ENCODE results near the gene NELFB.

NELFB gene

DNA sequence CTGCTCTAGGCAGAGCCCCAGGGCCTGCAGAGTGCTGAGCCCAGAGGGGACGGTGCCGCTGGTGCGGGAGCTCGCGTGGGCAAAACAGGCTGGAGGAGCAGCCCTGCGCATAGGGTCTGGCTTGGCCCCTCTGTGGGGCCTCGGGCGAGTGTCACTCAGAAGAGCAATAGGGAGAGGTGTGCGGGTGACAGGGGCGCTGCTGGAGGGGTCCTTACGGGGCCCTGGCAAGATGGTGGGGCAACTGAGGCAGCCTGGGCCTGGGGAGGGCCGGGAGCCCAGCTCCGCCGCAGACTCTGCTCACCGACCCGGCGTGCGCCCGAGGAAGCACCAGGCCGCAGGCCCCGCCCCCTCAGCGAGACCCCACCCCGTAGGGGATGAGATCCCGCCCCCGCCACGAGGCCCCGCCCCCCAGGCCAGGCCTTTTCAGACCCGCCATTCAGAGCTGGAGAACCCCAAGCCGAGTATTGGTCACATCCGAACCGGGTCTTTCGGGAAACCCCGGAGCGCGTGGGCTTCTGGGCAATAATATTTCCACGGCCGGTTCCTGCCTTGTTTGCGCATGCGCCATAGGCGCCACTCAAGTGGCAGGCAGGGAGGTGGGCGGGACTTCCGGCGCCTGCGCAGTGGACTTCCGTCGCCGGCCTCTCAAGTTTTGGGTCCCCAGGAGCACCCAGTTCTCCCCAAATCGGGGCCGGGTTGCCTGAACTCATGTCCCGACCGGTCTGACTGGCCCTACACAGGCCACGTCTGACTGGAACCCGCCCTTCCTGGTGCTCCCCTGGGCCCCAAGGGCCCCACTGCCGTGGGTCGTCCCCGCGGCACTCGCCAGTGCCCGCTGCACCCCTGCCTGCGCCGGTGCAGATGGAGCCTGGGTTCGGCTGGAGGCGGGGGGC lies 31.8 kb upstream of the NELFB start:
- peak; percentile 97 for DNase-seq (ENCODE audit: low read depth)
- H3K4me3 ChIP-seq (ENCODE audit: control insufficient read depth, low read depth, low read length) = peak overlapping the region; percentile 62
- no peak for TF ChIP-seq CTCF (conservative IDR thresholded peaks at IDR 0.05; ENCODE audit: control insufficient read depth, insufficient read depth, low read depth, low read length)

- DNase-seq (ENCODE audit: low read depth) = no peak
- H3K4me3 ChIP-seq (ENCODE audit: control insufficient read depth, low read depth, low read length) = peak within 1 kb of the TSS; percentile 62
- no peak for TF ChIP-seq CTCF (conservative IDR thresholded peaks at IDR 0.05; ENCODE audit: control insufficient read depth, insufficient read depth, low read depth, low read length)
Observed at GRCh38 chr9:137224830-137225694, 30.1 kb upstream of the NELFB start, which contains the start of gene CYSRT1. Gene CYSRT1 (plus strand): TSS chr9:137225174. CDS start chr9:137225622, 448 bp downstream.

- no peak overlapping the region for H3K4me3 ChIP-seq (ENCODE audit: control insufficient read depth, low read depth, low read length)
- DNase-seq (ENCODE audit: low read depth) = no peak
- TF ChIP-seq CTCF (conservative IDR thresholded peaks at IDR 0.05; ENCODE audit: control insufficient read depth, insufficient read depth, low read depth, low read length) = no peak
Observed at GRCh38 chr9:137225699-137226331, 29.3 kb upstream of the NELFB start.

DNA sequence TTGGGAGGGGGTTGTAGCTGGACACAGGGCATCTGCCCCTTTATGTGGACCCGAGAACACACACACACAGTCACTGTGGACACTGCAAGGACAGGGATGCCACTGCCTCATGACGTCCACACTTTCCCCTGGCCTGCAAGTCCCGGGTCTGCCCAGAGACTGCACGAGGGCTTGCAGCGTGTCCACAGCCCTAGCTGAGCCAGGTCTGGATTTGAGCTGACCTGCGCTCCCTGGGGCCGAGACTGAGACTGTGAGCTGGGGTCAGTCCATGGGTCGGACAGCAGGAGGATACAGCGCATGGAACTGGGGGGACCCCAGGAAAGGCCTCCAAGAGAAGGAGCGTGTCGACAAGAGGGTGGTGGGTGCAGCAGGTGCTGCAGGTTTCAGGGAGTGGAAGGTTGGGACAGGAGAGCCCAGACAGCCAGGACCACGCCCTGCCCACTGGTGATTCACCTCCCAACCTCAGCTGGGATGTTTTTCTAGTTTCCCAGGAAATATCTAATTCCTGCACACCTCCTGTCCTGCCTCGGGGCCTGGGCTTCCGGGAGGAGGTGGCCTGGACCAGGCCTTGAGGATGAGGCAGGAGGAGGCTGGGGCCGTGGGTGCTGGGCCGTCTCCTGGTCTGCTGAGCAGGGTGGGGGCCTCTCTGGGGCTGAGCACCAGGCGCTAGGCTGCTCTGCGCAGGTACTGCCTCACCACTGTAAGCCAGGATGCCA lies 28.6 kb upstream of the NELFB start:
- H3K4me3 ChIP-seq (ENCODE audit: control insufficient read depth, low read depth, low read length) = no peak overlapping the region
- TF ChIP-seq CTCF (conservative IDR thresholded peaks at IDR 0.05; ENCODE audit: control insufficient read depth, insufficient read depth, low read depth, low read length) = no peak
- no peak for DNase-seq (ENCODE audit: low read depth)

DNA sequence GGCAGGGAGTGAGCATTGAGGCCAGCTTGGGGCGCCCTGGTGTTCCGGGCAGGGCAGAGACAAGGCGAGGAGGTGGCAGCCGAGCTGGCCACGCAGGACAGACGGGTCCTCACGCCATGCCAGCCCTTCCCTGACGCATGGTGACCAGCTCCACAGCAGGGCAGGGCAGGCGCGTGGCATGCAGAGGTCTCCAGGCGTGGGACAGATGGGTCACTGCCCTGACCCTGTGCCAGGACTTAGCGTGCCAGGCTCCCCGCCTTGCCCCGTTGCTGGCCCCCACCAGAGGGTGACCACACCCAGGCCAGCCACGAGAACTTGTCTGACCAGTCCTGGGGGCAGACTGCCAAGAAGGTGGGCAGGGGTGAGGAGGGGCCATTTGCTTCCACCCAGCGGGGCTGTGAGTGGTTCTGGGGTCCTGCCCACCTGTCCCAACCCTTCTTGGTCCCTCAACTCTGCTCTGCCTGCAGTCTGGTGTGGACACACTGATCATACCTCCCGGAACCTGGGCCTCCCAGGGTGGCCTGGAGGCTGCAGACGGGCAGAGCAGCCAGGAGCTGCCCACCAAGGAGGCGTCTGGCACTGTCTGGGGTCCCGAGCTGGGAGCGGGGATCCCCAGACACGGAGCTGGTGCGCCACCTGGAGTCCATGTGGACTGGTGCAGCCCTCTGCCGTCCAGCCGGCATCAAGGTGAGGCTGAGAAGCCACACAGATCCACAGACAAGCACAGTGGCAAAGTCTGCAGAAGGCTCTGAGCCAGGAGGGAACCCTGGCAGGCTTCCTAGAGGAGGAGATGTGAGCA lies 27.9 kb upstream of the NELFB start, which contains the start of gene RNF224:
Gene RNF224, plus strand, starts transcription at position 449 of the 799 bp plus-strand sequence. CDS start 834 bp downstream, outside the sequence.
- peak; percentile 69 for TF ChIP-seq CTCF (conservative IDR thresholded peaks at IDR 0.05; ENCODE audit: control insufficient read depth, insufficient read depth, low read depth, low read length)
- H3K4me3 ChIP-seq (ENCODE audit: control insufficient read depth, low read depth, low read length) = no peak within 1 kb of the TSS
- DNase-seq (ENCODE audit: low read depth) = peak; percentile 63

All from fibroblast of mammary gland (primary cell).